CD4-positive, alpha-beta T cell treated with Interleukin-21 for 1 hour (primary cell): ENCODE measurements around the gene MACROD2.
"Not testable (repeated sequence)": the region's sequence is repeated elsewhere in the genome, so short reads cannot be mapped to it uniquely, and the experiment has no call there.

Source experiments
- DNase-seq: peaks from one replicate; pipeline ENCODE4 v3.0.0-alpha.2; 2020

The MACROD2 gene

GRCh38 chr20:15336536-15336935 is 1341.2 kb downstream of the MACROD2 start:
- no peak for DNase-seq

DNA sequence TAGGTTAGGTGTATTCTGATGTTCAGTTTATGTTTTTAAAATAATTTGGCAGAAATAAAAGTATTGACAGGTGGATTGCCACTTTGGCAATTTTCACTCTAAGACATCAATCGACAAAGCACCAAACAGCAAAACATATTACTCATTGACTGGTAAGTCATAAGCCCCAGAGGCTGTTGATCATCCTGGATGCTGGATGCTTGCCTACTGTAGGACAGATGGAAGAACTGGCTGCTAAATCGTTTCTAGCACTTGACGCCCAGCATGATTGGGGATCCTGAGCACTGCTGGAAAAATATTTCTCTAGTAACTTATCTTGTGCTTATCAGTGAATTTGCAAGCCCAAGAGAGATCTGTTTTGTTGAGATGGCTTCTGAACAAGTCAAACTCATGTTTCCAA is 1343.9 kb downstream of the MACROD2 start:
- no peak for DNase-seq

DNA sequence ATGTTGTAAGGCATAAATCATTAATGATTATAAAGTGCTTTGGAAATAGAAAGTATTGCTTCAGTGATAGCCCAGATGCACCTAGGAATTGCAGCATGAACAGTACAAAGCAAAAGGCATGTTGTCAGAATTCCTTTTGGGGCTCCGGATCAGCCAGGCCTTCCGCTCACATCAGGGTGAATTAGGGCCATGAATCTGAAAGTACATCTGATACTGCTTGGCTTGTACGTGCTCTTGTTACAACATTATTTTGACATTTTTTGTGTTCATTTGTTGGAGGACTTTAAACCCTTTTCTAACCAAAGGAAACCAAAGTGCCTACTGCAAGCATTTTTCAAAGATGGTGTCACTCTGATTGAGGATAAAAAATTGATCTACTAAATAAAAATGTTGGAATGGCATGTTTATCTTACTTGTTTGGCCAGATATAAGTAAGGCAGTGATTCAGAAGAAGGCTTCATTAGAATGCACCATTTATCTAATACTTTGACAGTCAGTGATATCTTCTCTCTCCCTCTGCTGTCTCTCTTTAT is 1347.7 kb downstream of the MACROD2 start:
- DNase-seq: no peak

DNA sequence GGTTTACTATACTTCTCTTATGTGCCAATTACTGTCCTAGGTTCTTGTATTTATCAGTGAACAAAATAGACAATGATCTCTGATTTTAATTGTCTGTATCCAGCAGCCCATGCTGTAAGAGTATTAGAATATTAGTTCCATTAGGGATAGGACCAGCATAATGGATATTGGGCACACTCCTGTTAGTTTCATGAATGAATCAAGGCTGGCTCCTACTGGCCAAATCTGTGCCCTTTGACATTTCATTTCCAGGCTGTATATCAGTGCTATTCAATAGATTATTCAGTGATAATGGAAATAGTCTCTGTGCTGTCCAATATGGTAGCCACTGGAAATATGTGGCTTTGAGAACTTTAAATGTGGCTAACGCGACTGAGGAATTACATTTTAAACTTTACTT is 1350.0 kb downstream of the MACROD2 start:
- DNase-seq: no peak

DNA sequence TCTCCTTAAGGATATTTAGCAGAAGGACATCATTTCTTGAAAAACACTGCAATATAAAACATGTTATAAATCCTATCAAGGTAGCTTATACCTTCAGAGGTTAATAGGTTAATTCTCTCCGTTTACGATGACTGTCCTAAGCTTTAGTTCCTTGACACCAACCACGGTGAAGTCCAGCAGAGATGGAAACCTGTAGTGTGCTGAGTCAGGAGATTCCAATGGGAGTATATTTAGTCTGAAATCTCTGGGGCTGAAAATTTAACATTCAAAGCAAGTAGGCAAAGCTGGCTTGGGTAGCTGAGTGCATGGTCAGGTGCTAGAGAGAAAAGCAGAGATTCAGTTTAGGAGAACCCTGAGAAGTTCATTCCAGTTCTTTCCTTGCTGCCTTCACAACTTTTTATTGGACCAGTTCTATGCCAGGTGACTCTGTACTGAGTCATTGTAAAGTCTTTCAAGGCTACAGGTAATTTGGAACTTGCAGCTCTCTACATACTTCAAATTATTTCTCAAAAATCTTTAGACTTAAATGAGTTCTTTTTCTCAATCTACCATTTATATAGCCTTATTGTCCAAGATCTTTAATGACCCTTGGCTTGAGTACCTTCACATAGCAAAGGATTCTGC is 1351.5 kb downstream of the MACROD2 start:
- no peak for DNase-seq

- DNase-seq: no peak
Observed at GRCh38 chr20:15359056-15359455, 1363.7 kb downstream of the MACROD2 start.

- DNase-seq: no peak
Observed at GRCh38 chr20:15362849-15363248, 1367.5 kb downstream of the MACROD2 start.

DNA sequence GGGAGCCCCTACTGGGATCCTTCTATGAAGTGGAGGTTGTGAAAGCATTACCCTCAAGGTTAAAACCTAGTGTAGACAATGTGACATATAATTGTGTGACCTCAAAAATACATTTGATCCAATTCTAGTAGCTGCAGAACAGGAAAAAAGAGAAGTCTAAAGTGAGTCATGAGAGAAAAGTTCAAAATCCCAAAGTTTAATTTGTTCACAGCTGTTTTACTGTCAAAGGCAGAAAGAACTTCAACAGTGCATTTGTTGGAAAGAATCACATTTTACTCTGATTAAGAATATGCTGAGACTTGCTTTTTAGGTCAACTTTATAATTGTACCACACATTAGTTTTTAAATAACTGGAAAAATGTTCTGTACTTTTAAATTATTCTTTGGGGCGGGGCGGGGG is 1369.5 kb downstream of the MACROD2 start:
- no peak for DNase-seq

GRCh38 chr20:15370370-15370769 is 1375.1 kb downstream of the MACROD2 start:
- no peak for DNase-seq

- no peak for DNase-seq
Observed at GRCh38 chr20:15374682-15375081, 1379.4 kb downstream of the MACROD2 start.

DNA sequence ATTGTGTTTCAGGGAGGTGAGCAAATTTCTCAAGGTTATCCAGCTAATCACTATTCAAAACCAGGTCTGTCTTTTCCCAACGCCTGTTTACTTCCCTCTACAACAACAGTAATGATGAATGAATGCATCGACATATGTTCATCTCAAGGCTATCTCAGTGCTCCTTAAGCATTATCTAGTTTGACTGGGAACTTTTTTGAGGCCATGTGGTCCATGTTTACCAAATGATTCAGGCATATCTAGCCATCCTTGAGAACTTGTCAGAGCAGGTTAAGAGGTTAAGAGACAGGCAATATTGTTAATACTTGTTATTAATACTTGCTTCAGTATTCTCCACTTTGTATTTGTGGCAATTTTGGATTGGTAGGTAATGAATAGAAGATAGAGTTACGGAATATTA is 1380.5 kb downstream of the MACROD2 start:
- no peak for DNase-seq

- not testable (repeated sequence) for DNase-seq
Observed at GRCh38 chr20:15377603-15378002, 1382.3 kb downstream of the MACROD2 start.

DNA sequence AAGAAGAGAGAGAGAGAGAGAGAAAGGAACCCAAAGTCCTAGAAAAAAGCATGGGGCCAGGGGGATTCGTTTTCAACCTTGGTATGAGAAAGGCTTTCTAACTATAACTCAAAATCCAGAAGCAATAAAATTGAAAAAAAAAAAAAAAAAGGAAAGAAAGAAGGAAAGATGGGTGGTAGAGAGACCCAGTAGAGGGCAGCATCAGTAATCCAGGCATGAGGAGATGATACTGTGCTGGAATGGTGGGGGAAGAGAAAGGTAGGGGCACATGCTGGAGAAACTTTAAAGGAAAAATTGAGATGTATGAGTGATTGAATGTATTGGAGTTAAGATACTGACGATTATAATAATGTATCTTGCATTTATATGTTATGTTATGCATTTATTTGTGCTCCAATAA is 1382.8 kb downstream of the MACROD2 start:
- DNase-seq: no peak

GRCh38 chr20:15379681-15380296 is 1384.5 kb downstream of the MACROD2 start:
- DNase-seq: no peak

DNA sequence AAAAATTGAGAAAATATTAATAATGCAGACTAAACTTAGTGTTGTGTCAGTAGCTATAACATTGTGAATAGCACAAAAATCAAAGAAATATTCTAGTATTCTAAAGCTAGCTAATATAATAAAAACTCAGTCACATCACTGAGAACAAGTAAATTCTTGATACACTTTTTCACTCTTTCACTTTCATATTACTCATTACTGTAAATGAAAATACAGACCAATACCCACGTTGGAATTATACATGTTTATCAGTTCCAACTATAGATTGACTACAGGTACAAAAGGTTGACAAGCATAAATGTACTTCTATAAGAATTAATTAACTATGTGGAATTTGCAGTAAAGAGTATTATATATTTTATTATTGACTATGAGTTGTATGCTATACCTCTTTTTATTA is 1385.5 kb downstream of the MACROD2 start:
- no peak for DNase-seq

DNA sequence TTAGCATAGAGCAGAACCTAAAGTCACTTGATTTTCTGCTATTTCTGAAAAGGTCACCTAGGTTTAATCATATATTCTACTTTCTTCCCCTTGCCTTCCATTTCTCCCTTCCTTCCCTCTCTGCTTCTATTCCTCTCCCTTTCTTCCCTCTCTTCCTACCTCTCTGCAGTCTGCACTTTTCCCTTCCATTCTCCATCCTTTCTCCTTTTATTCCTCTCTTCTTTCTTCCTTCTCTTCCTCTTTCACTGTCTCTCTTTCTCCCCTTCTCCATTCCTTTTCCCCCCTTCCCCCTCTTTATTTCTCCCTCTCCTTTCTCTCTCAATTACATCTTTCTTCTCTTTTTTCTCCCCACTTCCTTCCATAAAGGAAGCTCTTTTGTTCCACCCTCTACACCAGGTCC is 1391.9 kb downstream of the MACROD2 start:
- no peak for DNase-seq

- DNase-seq: no peak
Observed at GRCh38 chr20:15395457-15395856, 1400.1 kb downstream of the MACROD2 start.

DNA sequence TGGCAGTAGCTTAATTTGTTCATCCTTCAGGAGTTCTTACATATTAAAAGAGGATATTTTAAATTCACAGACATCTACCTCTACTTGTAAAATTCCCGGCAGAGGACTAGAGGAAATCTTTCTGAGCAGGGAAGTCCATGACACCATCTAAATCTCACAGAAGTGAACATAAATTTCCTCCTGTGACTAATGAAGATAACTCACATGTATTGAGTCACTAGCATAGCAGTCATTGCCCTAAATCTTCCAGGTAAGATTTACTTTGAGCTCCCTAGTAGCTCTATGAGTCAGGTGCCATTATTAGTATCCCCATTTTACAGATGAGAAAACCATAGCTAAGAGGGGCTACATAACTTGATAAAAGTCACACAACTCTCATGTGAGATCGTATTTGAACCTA is 1400.7 kb downstream of the MACROD2 start:
- DNase-seq: no peak

DNA sequence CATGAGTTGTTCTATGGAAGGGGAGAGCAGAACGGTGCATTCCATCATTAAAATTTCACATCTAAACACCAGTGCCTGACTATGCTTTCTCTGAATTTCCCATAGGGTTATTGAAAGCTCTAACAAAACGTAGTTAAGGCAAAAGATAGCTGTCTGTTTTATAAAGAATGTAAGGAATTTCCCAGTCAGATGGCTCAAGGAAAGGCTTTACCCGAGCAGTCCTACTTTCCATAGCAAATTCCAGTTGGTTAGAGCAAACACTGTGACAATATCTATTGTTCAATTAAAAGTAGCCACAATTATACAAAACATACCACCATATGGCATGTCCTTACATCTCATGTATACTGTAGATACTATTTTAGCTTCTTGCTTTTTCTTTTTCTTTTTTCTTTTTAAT is 1401.6 kb downstream of the MACROD2 start:
- DNase-seq: no peak

DNA sequence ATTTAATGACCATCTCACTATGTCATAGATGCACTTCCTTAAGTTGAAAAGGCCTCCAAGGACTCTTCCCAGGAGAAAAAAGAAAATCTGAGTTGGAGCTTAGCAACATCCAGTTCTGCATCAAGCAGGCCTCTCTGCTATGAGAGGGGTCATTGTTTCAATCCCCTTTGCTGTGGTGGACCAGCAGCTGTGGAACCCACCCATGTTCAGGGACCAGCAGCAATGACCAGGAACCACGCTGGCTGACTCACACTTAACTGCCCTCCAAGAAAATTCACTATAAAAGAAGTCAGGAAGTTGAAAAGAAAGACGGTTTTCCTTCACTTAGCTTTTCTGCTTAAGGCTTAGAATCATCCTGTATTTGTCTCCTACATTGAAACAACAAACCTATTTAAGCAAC is 1404.5 kb downstream of the MACROD2 start:
- no peak for DNase-seq

GRCh38 chr20:15406072-15406471 is 1410.8 kb downstream of the MACROD2 start:
- no peak for DNase-seq

DNA sequence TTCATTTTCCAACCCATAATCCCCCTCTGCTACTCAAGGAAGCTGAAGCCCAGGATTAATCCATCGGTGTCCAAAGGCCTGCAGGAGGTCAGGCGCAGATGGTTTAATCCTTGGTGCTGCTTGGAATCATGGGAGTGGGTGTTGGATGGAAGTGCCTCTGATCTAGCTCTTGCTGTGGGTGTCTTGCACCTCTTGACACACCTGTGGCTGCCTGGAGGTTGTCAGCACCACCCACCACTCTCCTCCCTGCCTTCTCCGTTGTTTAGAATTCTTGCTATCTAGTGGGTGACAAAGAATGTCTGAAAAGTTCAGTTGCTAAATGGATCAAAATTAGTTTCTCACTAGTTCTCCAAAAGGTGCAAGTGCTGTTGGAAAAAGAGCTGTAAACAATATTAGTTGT is 1416.5 kb downstream of the MACROD2 start:
- DNase-seq: no peak

- no peak for DNase-seq
Observed at GRCh38 chr20:15415908-15416307, 1420.6 kb downstream of the MACROD2 start.

- DNase-seq: no peak
Observed at GRCh38 chr20:15419856-15420255, 1424.5 kb downstream of the MACROD2 start.

GRCh38 chr20:15422966-15423365 is 1427.7 kb downstream of the MACROD2 start:
- no peak for DNase-seq
